Glomerular visceral epithelial cell (primary cell): ENCODE data around the gene TTC28.
"Not testable (repeated sequence)": the region's sequence is repeated elsewhere in the genome, so short reads cannot be mapped to it uniquely, and the experiment has no call there.

ENCODE experiments used
- DNase-seq: peaks from one replicate; pipeline ENCODE4 v3.0.0-alpha.2; 2016; ENCODE audit errors: extremely low spot score

The TTC28 gene

DNA sequence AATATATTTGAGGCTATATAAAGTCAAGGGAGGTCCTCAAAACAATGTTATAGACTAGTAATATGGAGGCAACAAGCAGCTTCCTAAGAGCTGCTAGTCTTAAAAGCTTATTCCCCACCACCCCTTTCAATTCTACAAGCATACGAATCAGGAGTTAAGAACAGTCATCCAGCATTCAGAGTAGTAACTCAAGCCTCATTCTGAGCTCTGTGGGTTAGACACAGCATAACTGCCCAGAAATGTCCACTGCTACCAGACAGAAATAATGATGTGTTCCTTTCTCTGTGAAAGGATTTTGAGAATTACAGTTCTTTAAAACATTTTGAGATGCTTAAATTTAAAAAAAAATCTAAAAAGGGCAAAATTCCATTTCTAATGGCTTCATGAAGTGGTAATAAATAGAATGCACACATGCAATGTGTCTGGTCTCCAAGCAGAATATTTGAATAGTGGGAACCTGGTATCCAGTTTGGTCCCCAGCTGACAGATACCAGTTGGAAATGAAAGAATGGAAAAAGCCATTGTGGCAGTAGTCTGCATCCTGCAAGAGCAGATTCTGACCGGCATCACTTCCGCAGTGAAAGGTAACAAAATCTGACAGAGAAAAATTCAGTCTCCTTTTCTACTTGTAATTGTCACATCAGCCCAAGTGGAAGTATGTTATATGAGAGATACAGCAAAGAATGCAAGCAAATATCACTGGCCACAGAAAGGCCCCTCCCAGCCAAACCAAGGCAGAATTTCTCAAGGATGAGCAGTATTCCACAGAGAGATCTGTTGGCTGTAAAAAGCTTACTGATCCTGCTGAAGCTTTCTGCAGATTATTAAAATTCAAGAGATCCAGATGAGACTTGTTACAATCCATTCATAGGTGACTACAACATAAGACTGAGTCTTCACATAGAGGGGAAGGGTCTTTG lies 449.8 kb downstream of the TTC28 start:
- peak; percentile 62 for DNase-seq

DNA sequence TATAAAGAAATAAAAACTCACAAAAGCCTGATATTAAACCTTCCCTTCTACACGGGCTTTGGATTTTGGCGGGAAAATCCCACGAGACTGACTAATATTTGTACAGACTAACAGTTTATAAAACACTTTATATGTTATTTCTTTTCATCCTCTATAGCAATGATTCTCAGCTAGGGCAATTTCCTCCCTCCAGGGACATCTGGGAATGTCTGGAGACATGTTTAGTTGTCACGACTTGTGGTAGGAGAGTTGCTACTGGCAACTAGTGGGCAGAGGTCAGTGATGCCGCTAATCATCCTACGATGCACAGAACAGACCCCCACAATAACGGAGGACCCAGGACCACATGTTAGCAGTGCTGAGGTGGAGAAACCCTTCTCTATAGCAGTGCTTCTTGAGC lies 455.8 kb downstream of the TTC28 start:
- DNase-seq: no peak

GRCh38 chr22:28222976-28223745 lies 456.5 kb downstream of the TTC28 start:
- peak; percentile 3 for DNase-seq

DNA sequence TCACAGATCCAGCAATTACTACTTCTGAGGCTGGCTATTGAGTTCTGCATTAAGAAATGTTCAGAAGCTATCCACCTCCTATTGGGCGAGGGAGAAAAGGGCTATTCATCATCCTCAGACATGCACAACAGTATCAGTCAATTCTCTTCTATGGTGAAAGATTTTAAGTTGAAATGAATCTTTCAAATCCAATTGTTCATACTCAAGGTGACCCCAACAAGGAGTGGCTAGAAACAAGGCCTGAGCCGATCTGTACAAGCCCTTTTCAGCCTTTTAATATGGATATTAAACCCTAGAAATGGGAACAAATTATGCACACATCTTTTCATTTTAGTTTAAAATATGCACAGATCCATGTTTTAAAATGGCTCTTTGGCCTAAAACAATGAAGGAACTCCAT lies 457.1 kb downstream of the TTC28 start:
- DNase-seq: no peak

- no peak for DNase-seq
Measured at GRCh38 chr22:28222052-28222451, 457.6 kb downstream of the TTC28 start.

DNA sequence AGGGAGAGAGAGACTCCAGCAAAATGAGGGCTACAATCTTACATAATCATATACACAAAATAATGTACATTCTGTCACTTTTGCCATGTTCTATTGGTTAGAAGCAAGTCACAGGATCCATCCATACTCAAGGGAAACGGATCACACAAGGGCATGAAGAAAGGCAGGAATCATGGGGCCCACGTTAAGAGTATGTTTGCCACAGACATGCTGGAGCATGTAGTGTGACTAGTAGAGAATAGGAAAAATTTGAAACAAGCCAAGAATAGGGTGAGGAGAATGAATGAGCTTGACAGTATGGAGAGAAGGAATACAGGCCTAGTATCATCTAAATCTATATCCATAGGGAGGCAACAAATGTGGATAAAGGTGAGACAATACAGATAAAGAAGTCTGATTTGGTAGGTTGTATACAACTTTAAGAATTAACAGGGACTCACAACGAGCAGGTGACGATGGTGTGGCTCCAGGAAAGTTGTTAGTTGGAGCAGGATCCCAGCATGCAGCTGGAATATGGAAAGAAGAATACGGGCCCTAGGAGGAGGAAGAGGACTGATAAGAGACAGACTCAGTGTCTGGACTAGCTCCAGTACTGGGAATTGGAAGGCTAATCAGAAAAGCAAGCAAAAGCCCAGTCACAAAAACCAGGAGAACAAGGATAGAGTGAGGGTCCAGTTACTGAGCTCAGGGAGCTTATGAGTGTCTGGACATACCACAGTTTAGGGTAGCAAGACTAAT lies 458.8 kb downstream of the TTC28 start:
- no peak for DNase-seq

DNA sequence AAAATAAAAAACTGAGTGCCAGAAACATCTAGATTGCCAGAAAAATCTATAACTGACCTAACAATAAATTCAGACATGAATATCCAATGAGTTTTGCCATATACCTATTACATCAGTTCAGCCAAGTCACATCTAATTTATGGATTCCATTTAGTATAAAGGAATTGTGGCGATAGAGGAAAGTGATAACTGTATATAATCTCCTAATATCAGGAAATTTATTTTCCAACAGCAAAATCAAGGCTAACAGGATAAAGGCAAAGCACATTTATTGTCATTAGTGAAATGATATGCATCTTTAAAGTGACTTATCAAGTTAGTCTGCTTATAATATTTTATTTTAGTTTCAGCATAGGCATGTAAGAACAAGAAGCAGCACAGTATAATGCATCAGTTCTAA lies 462.4 kb downstream of the TTC28 start:
- no peak for DNase-seq

DNA sequence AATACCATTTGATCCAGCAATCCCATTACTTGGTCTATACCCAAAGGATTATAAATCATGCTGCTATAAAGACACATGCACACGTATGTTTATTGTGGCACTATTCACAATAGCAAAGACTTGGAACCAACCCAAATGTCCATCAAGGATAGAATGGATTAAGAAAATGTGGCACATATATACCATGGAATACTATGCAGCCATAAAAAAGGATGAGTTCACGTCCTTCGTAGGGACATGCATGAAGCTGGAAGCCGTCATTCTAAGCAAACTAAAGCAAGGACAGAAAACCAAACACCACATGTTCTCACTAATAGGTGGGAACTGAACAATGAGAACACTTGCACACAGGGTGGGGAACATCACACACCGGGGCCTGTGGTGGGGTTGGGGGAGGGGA lies 464.9 kb downstream of the TTC28 start:
- not testable (repeated sequence) for DNase-seq

DNA sequence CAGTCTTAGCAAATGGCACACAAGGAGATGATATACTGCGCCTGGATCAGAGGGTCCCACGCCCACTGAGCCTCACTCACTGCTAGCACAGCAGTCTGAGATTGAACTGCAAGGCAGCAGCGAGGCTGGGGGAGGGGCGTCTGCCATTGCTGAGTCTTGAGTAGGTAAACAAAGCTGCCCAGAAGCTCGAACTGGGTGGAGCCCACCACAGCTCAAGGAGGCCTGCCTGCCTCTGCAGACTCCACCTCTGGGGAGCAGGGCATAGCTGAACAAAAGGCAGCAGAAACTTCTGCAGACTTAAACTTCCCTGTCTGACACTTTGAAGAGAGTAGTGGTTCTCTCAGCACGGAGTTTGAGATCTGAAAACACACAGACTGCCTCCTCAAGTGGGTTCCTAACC lies 470.2 kb downstream of the TTC28 start:
- not testable (repeated sequence) for DNase-seq

- DNase-seq: no peak
Measured at GRCh38 chr22:28208787-28209186, 470.9 kb downstream of the TTC28 start.

DNA sequence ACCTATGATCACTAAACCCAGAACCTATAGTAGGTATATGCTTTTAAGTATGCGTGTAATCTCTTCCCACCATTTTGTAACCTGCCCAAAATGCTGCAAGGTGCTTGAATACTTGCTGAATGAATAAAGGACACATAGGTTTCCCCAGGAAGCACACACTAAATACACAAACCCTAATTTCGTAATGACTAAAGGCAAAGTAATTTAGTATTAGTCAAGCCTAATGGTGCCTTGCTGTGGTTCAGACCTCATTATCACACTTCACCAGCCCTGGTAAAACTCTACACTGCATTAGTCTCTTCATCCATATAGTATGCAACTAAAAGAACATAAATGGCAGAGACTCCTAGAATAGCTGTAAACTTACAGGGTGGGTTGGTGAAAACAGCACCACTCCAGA lies 471.6 kb downstream of the TTC28 start:
- DNase-seq: peak; percentile 51

GRCh38 chr22:28207281-28208030 lies 472.2 kb downstream of the TTC28 start:
- peak; percentile 13 for DNase-seq

GRCh38 chr22:28205926-28206325 lies 473.7 kb downstream of the TTC28 start:
- DNase-seq: no peak

DNA sequence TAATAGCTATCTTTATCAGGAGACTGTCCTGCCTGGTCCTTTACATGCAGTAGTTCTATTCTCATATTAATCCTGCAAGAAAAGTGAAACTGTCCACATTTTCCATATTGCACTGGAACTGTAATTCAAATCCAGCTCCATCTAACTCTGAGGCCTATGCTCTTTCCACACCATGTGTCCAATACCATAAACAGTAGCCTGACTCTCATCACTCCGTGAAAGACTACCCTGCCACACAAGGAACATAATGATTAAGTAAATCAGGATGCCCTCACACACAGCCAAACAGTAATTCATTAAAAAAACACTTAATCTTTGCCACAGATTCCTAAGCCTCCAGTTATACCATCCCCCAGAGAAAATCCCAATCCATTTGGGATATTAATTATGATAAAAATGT lies 475.3 kb downstream of the TTC28 start:
- DNase-seq: no peak

- DNase-seq: no peak
Measured at GRCh38 chr22:28203286-28203685, 476.4 kb downstream of the TTC28 start.

DNA sequence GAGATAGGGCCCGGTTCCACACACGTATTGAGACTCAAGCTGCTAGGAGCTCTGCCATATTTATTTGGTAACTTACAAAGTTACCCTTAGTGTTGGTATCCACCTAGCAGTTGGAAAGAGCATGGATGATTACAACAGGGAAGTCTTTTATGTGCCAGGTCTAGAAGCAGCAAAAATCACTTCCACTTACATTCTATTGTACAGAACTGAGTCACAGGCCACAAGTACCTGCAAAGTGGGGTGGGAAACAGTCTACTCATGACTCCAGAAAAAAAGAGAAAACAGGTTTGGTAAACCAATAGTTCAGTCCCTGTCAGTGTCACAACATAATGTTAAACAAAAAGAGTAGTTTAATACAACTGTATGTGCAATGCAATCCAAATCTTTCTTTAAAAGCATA lies 480.9 kb downstream of the TTC28 start:
- DNase-seq: no peak

GRCh38 chr22:28191571-28191970 lies 488.1 kb downstream of the TTC28 start:
- not testable (repeated sequence) for DNase-seq

GRCh38 chr22:28188178-28188879 lies 491.3 kb downstream of the TTC28 start:
- no peak for DNase-seq

DNA sequence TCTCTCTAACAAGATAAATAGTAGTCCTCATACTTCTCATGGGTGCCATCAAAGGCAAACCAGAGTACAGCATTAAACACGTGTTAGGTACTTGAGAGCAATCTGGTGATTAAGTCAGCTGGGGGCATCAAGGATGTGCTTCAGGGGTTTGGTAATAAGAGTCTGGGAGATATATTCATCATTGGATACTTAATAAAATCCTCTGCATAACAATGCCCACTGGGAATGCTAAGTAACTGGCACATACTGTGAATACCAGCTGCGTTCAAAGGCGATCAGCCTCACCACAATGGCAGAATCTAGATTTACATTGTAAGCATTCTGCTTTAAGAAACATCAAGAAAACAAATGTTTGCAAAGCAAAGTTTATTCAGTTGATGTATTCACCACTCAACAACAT lies 492.0 kb downstream of the TTC28 start:
- no peak for DNase-seq

DNA sequence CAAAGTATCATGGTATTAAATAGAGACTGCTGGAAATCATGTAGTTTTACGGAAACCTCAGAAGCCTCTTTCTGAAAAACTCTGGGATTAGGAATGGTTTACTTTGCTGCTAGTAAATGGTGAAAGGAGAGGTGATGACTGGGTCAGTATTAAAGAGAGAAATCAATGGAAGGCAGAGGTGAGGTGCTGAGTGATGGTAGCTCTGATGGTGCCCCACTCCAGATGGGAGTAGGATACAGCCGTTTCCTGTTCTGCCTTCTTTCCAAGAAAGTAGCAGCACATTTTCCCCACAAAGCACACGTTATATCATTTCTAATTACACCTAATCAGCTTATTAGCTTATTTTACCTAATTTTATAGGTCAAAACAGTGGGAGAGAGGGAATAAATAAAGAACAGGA lies 493.0 kb downstream of the TTC28 start:
- DNase-seq: no peak

GRCh38 chr22:28185130-28185529 lies 494.5 kb downstream of the TTC28 start:
- DNase-seq: no peak
